HCT116 (cell line): ENCODE data around the gene FOXO3.

ENCODE experiments used
- EZH2 ChIP-seq: fragments of 200-600 bp; sonication (generic); IDR thresholded peaks from 2 replicates; pipeline ENCODE4 v1.6.1; 2017; ENCODE audit warnings: antibody characterized with exemption, mixed run types
- POLR2A ChIP-seq: IDR thresholded peaks from 2 replicates; pipeline ENCODE4 v1.7.0; 2011; ENCODE audit warnings: borderline replicate concordance; ENCODE audit not compliant: insufficient read depth, insufficient read length; ENCODE audit errors: extremely low read depth
- SP1 ChIP-seq: IDR thresholded peaks from 2 replicates; pipeline ENCODE4 v1.6.1; 2012; ENCODE audit warnings: low read depth
- SRF ChIP-seq: IDR thresholded peaks from 2 replicates; pipeline ENCODE4 v1.6.1; 2012; ENCODE audit warnings: low read depth
- TF ChIP-seq, protein P1 (sequence below), 3 experiments: fragments of 200-600 bp in 1 of 3; sonication (generic) in 1 of 3; IDR thresholded peaks in 2 of 3; conservative IDR thresholded peaks in 1 of 3; 2 replicates each; pipeline ENCODE4 v1.5.1; 2012 to 2017; ENCODE audit warnings: low read depth in 2 of 3, low read length in 2 of 3, antibody characterized with exemption in 1 of 3, borderline replicate concordance in 1 of 3, control low read depth in 1 of 3, mild to moderate bottlenecking in 1 of 3, mixed read lengths in 1 of 3, mixed run types in 1 of 3, moderate library complexity in 1 of 3; ENCODE audit not compliant: insufficient read depth in 1 of 3

DNA sequence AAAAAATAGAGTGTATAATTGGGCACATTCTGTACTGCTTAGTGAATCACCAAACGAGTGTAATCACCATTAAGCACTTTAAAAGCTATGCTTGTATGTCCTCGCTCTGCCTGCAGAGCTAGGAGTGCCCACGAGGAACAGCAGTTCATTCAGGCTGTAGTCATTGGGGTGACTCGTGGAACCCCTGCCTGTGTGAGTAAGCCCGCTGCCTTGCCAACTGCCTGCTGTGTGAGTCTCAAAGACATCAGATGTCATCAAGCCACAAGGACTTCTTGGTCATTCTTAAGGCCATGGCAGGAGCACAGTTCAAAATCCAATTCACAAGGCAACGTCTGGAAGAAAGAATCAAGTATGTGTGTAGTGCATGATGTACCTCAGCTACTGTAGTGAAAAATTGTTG, 60.4 kb downstream of the FOXO3 start:
- TF ChIP-seq, protein P1, sequence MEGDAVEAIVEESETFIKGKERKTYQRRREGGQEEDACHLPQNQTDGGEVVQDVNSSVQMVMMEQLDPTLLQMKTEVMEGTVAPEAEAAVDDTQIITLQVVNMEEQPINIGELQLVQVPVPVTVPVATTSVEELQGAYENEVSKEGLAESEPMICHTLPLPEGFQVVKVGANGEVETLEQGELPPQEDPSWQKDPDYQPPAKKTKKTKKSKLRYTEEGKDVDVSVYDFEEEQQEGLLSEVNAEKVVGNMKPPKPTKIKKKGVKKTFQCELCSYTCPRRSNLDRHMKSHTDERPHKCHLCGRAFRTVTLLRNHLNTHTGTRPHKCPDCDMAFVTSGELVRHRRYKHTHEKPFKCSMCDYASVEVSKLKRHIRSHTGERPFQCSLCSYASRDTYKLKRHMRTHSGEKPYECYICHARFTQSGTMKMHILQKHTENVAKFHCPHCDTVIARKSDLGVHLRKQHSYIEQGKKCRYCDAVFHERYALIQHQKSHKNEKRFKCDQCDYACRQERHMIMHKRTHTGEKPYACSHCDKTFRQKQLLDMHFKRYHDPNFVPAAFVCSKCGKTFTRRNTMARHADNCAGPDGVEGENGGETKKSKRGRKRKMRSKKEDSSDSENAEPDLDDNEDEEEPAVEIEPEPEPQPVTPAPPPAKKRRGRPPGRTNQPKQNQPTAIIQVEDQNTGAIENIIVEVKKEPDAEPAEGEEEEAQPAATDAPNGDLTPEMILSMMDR (IDR thresholded peaks at IDR 0.05 in 2 of 3, conservative IDR thresholded peaks at IDR 0.05 in 1 of 3; ENCODE audit: borderline replicate concordance in 1 of 3, insufficient read depth in 1 of 3, low read depth in 2 of 3, low read length in 2 of 3) = no peak
- no peak for TF ChIP-seq EZH2
- no peak for TF ChIP-seq SRF
- no peak for TF ChIP-seq POLR2A
- no peak for TF ChIP-seq SP1
